Measurements from ENCODE around the gene SDK2. TPM values are rescaled to one million over a fixed set of nuclear protein-coding genes. Genes with fewer than 3 reads are reported as not detected.

SDK2 gene
- total RNA-seq, 1 donor = under 0.01 TPM

DNA sequence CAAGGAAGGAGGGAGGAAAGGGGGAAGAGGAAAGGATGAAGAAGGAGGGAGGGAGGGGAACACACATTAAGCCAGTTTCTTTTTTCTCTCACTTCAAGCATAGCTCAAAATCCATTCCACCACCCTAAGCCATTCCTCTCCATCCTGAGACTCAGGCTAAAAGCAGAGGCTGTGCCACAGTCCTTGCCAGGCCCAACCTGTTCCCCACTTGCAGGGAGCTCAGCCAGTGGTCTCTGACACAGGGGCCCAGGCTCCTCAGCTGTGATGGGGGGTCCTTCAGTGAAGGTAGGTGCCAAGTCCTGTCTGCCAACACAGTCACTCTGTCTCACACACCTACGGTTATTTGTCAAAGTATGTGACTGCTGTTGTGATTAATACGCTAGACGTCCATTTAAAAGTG is 44.6 kb downstream of the SDK2 start:
- Histone ChIP-seq H3K36me3 (ENCODE audit: insufficient read depth, low read length) (no peaks in the 10 kb centered on the region), H3K27me3 (ENCODE audit: insufficient read depth, low read length) (no peaks in the 10 kb centered on the region), H3K4me2 (ENCODE audit: insufficient read depth, low read length) (no peak overlapping the region), H3K79me2 (ENCODE audit: insufficient read depth, low read length) (no peaks in the 10 kb centered on the region), H3K9me3 (ENCODE audit: low read depth, low read length) (no peaks in the 10 kb centered on the region), H3K4me1 (ENCODE audit: insufficient read depth, low read length) (no peaks in the 10 kb centered on the region), H2AFZ (ENCODE audit: low read length) (no peak overlapping the region), H3K27ac (ENCODE audit: low read depth, low read length) (no peak overlapping the region), H4K20me1 (ENCODE audit: insufficient read depth, low read length) (no peaks in the 10 kb centered on the region), H3K4me3 (ENCODE audit: insufficient read depth, low read length) (no peak overlapping the region)
- TF ChIP-seq, protein P1, sequence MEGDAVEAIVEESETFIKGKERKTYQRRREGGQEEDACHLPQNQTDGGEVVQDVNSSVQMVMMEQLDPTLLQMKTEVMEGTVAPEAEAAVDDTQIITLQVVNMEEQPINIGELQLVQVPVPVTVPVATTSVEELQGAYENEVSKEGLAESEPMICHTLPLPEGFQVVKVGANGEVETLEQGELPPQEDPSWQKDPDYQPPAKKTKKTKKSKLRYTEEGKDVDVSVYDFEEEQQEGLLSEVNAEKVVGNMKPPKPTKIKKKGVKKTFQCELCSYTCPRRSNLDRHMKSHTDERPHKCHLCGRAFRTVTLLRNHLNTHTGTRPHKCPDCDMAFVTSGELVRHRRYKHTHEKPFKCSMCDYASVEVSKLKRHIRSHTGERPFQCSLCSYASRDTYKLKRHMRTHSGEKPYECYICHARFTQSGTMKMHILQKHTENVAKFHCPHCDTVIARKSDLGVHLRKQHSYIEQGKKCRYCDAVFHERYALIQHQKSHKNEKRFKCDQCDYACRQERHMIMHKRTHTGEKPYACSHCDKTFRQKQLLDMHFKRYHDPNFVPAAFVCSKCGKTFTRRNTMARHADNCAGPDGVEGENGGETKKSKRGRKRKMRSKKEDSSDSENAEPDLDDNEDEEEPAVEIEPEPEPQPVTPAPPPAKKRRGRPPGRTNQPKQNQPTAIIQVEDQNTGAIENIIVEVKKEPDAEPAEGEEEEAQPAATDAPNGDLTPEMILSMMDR (IDR thresholded peaks at IDR 0.05; ENCODE audit: extremely low read depth, low read depth, low read length) = no peak
- DNase-seq (ENCODE audit: insufficient read length, low spot score, missing footprints) = peak; percentile 77

DNA sequence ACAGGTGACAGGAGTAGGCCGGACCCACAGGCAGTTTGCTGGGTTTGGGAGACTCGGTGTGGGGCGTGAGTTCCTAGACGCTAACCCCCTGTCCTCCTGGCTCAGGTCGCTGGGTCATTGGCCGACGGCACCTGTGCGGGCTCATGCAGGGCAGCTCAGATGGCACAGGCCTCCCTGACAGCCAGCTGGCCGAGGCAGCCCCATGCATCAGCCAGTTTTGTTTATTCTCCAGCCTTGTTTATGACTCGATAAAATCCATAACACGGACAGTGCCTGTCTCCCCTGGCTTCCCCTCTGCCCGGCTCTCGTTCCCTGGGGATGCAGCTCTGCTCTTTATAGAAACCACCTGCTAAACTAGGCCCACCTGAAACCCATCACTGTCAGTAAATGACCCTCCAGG is 46.0 kb downstream of the SDK2 start:
- no peaks in the 10 kb centered on the region for H4K20me1 ChIP-seq (ENCODE audit: insufficient read depth, low read length)
- no peak overlapping the region for H3K4me2 ChIP-seq (ENCODE audit: insufficient read depth, low read length)
- DNase-seq (ENCODE audit: insufficient read length, low spot score, missing footprints) = peak; percentile 84
- no peaks in the 10 kb centered on the region for H3K27me3 ChIP-seq (ENCODE audit: insufficient read depth, low read length)
- no peaks in the 10 kb centered on the region for H3K79me2 ChIP-seq (ENCODE audit: insufficient read depth, low read length)
- no peaks in the 10 kb centered on the region for H3K4me1 ChIP-seq (ENCODE audit: insufficient read depth, low read length)
- H3K4me3 ChIP-seq (ENCODE audit: insufficient read depth, low read length) = no peak overlapping the region
- no peaks in the 10 kb centered on the region for H3K36me3 ChIP-seq (ENCODE audit: insufficient read depth, low read length)
- H2AFZ ChIP-seq (ENCODE audit: low read length) = no peak overlapping the region
- TF ChIP-seq, protein P1 (IDR thresholded peaks at IDR 0.05; ENCODE audit: extremely low read depth, low read depth, low read length) = no peak
- H3K9me3 ChIP-seq (ENCODE audit: low read depth, low read length) = no peaks in the 10 kb centered on the region
- no peak overlapping the region for H3K27ac ChIP-seq (ENCODE audit: low read depth, low read length)

DNA sequence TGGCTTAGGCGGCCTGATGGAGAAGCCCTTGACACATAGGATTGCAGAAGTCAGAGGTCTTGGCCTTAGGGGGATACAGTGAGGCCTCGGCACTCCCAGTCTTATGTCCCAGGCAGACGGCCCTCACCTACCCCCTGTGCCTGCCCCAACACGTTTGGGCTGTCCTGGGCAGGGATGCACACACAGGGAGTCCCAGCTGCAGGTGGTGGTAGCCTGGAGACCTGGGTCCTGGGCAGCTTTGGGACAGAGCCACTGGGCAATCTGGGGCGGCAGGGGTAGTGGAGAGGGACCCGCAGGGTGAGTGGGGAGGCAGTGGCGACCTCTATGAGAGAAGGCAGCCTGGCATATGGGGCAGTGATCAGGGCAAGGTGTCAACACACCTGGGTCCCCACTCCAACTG is 48.3 kb downstream of the SDK2 start:
- Histone ChIP-seq H3K4me1 (ENCODE audit: insufficient read depth, low read length) (no peaks in the 10 kb centered on the region), H3K4me3 (ENCODE audit: insufficient read depth, low read length) (no peak overlapping the region), H3K27me3 (ENCODE audit: insufficient read depth, low read length) (no peaks in the 10 kb centered on the region), H3K27ac (ENCODE audit: low read depth, low read length) (no peak overlapping the region), H2AFZ (ENCODE audit: low read length) (no peak overlapping the region), H3K9me3 (ENCODE audit: low read depth, low read length) (no peaks in the 10 kb centered on the region), H4K20me1 (ENCODE audit: insufficient read depth, low read length) (no peaks in the 10 kb centered on the region), H3K4me2 (ENCODE audit: insufficient read depth, low read length) (no peak overlapping the region), H3K79me2 (ENCODE audit: insufficient read depth, low read length) (no peaks in the 10 kb centered on the region), H3K36me3 (ENCODE audit: insufficient read depth, low read length) (no peaks in the 10 kb centered on the region)
- peak; percentile 51 for DNase-seq (ENCODE audit: insufficient read length, low spot score, missing footprints)
- TF ChIP-seq, protein P1 (IDR thresholded peaks at IDR 0.05; ENCODE audit: extremely low read depth, low read depth, low read length) = no peak

DNA sequence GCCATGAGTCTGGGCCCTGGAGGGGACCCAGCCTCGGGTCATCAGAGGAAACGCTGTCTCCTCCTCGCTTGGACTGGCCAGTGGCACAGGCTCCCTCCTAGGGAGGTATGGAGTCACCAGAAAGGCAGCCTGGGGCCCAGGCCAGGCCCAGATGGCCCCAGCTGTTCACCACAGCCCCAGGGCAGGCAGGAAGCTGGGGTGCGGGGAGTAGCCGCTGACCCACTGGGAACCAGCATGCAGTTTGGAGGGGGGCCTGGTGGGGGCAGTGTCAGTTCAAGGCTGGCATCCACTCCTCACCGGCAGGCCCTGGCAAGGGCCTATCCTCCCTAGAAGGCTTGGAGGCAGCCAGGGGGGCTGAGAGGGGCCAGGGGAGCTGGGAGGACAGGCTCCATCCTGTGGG is 48.8 kb downstream of the SDK2 start:
- H3K27ac ChIP-seq (ENCODE audit: low read depth, low read length) = no peak overlapping the region
- DNase-seq (ENCODE audit: insufficient read length, low spot score, missing footprints) = peak; percentile 69
- TF ChIP-seq, protein P1 (IDR thresholded peaks at IDR 0.05; ENCODE audit: extremely low read depth, low read depth, low read length) = no peak

More for the DNA sequence above, 48.8 kb downstream of the SDK2 start:
- no peak overlapping the region for H3K4me3 ChIP-seq (ENCODE audit: insufficient read depth, low read length)
- H3K4me2 ChIP-seq (ENCODE audit: insufficient read depth, low read length) = no peak overlapping the region
- no peaks in the 10 kb centered on the region for H4K20me1 ChIP-seq (ENCODE audit: insufficient read depth, low read length)
- no peak overlapping the region for H2AFZ ChIP-seq (ENCODE audit: low read length)
- H3K9me3 ChIP-seq (ENCODE audit: low read depth, low read length) = no peaks in the 10 kb centered on the region
- H3K79me2 ChIP-seq (ENCODE audit: insufficient read depth, low read length) = no peaks in the 10 kb centered on the region
- no peaks in the 10 kb centered on the region for H3K4me1 ChIP-seq (ENCODE audit: insufficient read depth, low read length)
- H3K36me3 ChIP-seq (ENCODE audit: insufficient read depth, low read length) = no peaks in the 10 kb centered on the region
- no peaks in the 10 kb centered on the region for H3K27me3 ChIP-seq (ENCODE audit: insufficient read depth, low read length)
